Body of pancreas (tissue), 4 donors: ENCODE data around the gene TP53TG5. TPM values are rescaled to one million over a fixed set of nuclear protein-coding genes. Genes with fewer than 3 reads are reported as not detected.

ENCODE experiments used
- ATAC-seq: fragments of 150-250 bp; one replicate; pipeline ENCODE4 v1.9.1; 2016
- DNase-seq, 4 donors: peaks; one replicate each; pipeline ENCODE4 v3.0.0-alpha.2; 2019
- H3K27ac ChIP-seq, 4 donors: fragments of 200-600 bp; sonication (generic); 1 replicate in 3 of 4; 2 replicates in 1 of 4; pipeline versions ENCODE4 v1.5.1 to v1.6.1; 2016 to 2019; ENCODE audit warnings: mild to moderate bottlenecking in 1 of 4, mixed read lengths in 1 of 4, moderate library complexity in 1 of 4
- H3K27me3 ChIP-seq, 2 donors: fragments of 200-600 bp; sonication (generic); one replicate each; pipeline ENCODE4 v1.6.0; 2016; ENCODE audit warnings: mild to moderate bottlenecking in 1 of 2
- H3K36me3 ChIP-seq, 2 donors: fragments of 200-600 bp; sonication (generic); replicated peaks in 1 of 2; 2 replicates each; pipeline ENCODE4 v1.5.1; 2016; ENCODE audit warnings: low read depth in 2 of 2; ENCODE audit not compliant: insufficient read depth in 1 of 2
- H3K4me1 ChIP-seq: fragments of 200-600 bp; sonication (generic); one replicate; pipeline ENCODE4 v1.6.0; 2016
- H3K4me3 ChIP-seq, 2 donors: fragments of 200-600 bp; sonication (generic); 1 replicate in 1 of 2; 2 replicates in 1 of 2; pipeline ENCODE4 v1.5.1; 2016 to 2019
- H3K9me3 ChIP-seq, 3 donors: fragments of 200-600 bp; sonication (generic); 1 replicate in 2 of 3; 2 replicates in 1 of 3; pipeline ENCODE4 v1.5.1; 2016
- CTCF ChIP-seq, 7 experiments: fragments of 450-650 bp in 4 of 7; fragments of 200-600 bp in 3 of 7; sonication (generic) in 3 of 7; IDR thresholded peaks; one replicate each; pipeline ENCODE4 v1.5.1; 2016 to 2019; ENCODE audit warnings: antibody characterized with exemption in 7 of 7
- POLR2A ChIP-seq, 3 donors: fragments of 450-650 bp; IDR thresholded peaks; one replicate each; pipeline ENCODE4 v1.6.1; 2016; ENCODE audit warnings: antibody characterized with exemption in 3 of 3, mild to moderate bottlenecking in 2 of 3
- WGBS, 2 donors: methylation state at CpG; one replicate each; pipeline ENCODE4 v1.1.5; 2017; 5-methylcytosine and 5-hydroxymethylcytosine counted together
- intact Hi-C: fragments of 100-400 bp; cut with DNase I; formaldehyde crosslinking; loops from one replicate; pipeline ENCODE4 v1.15.1; 2023
- total RNA-seq, 2 donors: library from RNA; depleted of rRNA; stranded (reverse); fragments of >200 nt; gene quantifications; one replicate each; pipeline ENCODE4 v1.1.0, GENCODE V29; 2016

TP53TG5 gene
- total RNA-seq, 2 donors from 2014 or later, result not detected

DNA sequence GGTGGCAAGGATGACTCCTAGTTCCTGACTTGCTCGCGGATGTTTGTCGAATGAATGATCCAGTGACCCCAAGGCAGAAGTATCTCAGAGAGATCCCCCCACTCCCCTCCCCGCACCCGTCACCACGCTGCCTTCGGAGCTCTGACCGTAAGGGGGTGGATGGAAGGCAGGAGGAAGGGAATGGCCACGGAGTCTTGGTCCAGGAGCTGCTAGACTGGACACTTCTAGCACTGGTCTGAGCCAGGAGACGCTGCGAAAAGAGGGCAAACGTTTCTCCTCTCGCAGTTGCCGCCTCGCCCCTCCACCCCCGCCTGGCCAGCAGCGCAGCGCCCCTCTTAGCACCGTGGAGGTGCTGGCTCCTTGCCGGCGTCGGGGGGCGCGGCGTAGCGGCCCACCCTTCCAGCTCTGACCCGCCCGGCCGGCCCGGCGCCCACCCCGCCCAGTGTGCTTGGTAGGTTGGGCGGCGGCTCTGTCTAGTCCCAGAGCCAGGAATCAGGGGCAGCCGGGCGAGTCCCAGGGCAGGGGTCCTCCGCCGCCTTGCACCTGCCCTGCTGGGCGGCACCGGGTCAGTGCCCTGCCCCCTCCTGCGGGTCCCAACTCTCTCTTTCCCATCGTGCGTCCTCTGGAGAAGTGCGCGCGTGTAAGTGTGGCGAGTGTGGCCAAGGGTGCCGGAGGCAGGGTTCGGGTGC lies 27.6 kb upstream of the TP53TG5 start:
- no peaks in the 10 kb centered on the region for H3K27me3 ChIP-seq
- peaks cover 19% of the 10 kb centered on the region for H3K4me1 ChIP-seq
- H3K27ac ChIP-seq, result peak overlapping the region; percentile 72 to 79 (median 76)
- DNase-seq, result peak in 1 of 4 donors; percentile 18
- 2 to 3% methylated on average over 14 to 49 of the region's 49 CpGs for WGBS, 2 donors
- TF ChIP-seq CTCF (IDR thresholded peaks at IDR 0.05), result no peak
- TF ChIP-seq POLR2A (IDR thresholded peaks at IDR 0.05), result no peak
- ATAC-seq, result peak; percentile 47
- peaks cover 0 to 6% of the 10 kb centered on the region in 2 donors for H3K36me3 ChIP-seq
- intact Hi-C loops, result no loop called here
- H3K9me3 ChIP-seq, result peaks cover 0 to 5% (median 0%) of the 10 kb centered on the region in 3 donors
- H3K4me3 ChIP-seq, result peak overlapping the region; percentile 73 to 90

GRCh38 chr20:45404438-45404837 lies 26.3 kb upstream of the TP53TG5 start:
- H3K9me3 ChIP-seq, result peaks cover 0 to 10% (median 0%) of the 10 kb centered on the region in 3 donors
- intact Hi-C loops, result no loop called here
- DNase-seq (no peak), ATAC-seq (no peak)
- WGBS, 2 donors, result 78 to 81% methylated on average over 1 of the region's 1 CpG
- H3K36me3 ChIP-seq, result peaks cover 0 to 3% of the 10 kb centered on the region in 2 donors
- peaks cover 19% of the 10 kb centered on the region for H3K4me1 ChIP-seq
- TF ChIP-seq CTCF (IDR thresholded peaks at IDR 0.05) (no peak), POLR2A (IDR thresholded peaks at IDR 0.05) (no peak)
- H3K4me3 ChIP-seq, result no peak overlapping the region
- no peaks in the 10 kb centered on the region for H3K27me3 ChIP-seq
- H3K27ac ChIP-seq, result no peak overlapping the region

DNA sequence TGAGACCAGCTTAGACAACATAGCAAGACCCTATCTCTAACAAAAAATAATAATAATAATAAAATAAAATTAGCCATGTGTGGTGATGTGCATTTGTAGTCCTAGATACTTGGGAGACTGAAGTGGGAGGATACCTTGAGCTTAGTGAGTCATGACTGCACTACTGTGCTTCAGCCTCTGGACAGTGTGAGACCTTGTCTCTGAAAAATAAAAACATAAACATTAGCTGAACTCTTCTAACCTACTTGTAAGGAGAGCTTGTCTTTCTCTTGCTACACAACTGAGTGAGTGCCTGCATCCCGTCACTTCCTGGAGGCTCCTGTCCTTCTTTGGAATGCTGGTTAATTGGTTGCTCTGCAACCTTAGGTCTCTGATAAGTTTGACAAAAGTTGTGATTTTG lies 24.8 kb upstream of the TP53TG5 start:
- intact Hi-C loops, result no loop called here
- no peaks in the 10 kb centered on the region for H3K27me3 ChIP-seq
- H3K27ac ChIP-seq, result no peak overlapping the region
- WGBS, 2 donors, result 95 to 96% methylated on average over 1 of the region's 1 CpG
- H3K9me3 ChIP-seq, result peaks cover 0 to 10% (median 0%) of the 10 kb centered on the region in 3 donors
- no peak overlapping the region for H3K4me3 ChIP-seq
- TF ChIP-seq CTCF (IDR thresholded peaks at IDR 0.05) (no peak), POLR2A (IDR thresholded peaks at IDR 0.05) (no peak)
- no peak for ATAC-seq
- H3K4me1 ChIP-seq, result peaks cover 19% of the 10 kb centered on the region
- DNase-seq, result no peak
- no peaks in the 10 kb centered on the region for H3K36me3 ChIP-seq

GRCh38 chr20:45400346-45401031 lies 22.4 kb upstream of the TP53TG5 start:
- Histone ChIP-seq H3K27ac (no peak overlapping the region), H3K36me3 (no peaks in the 10 kb centered on the region), H3K9me3 (peaks cover 0 to 10% (median 0%) of the 10 kb centered on the region in 3 donors), H3K27me3 (no peaks in the 10 kb centered on the region), H3K4me1 (peaks cover 2% of the 10 kb centered on the region), H3K4me3 (no peak overlapping the region)
- TF ChIP-seq POLR2A (IDR thresholded peaks at IDR 0.05) (no peak), CTCF (IDR thresholded peaks at IDR 0.05) (no peak)
- DNase-seq (no peak), ATAC-seq (no peak)
- intact Hi-C loops, result no loop called here
- WGBS, 2 donors, result 91 to 94% methylated on average over 6 of the region's 6 CpGs
